DND-41 (cell line): Measurements from ENCODE around the gene SMG9.

Experiments
- CTCF ChIP-seq: IDR thresholded peaks from 2 replicates; pipeline ENCODE4 v1.5.1; 2012; ENCODE audit warnings: borderline replicate concordance, low read length, moderate library complexity, mild to moderate bottlenecking; ENCODE audit not compliant: poor library complexity, severe bottlenecking; ENCODE audit errors: extremely low read depth
- EZH2 ChIP-seq: IDR thresholded peaks from 3 replicates; pipeline ENCODE4 v1.6.1; 2012; ENCODE audit warnings: borderline replicate concordance, low read depth, mild to moderate bottlenecking, moderate library complexity, low read length, inconsistent platforms; ENCODE audit not compliant: severe bottlenecking

DNA sequence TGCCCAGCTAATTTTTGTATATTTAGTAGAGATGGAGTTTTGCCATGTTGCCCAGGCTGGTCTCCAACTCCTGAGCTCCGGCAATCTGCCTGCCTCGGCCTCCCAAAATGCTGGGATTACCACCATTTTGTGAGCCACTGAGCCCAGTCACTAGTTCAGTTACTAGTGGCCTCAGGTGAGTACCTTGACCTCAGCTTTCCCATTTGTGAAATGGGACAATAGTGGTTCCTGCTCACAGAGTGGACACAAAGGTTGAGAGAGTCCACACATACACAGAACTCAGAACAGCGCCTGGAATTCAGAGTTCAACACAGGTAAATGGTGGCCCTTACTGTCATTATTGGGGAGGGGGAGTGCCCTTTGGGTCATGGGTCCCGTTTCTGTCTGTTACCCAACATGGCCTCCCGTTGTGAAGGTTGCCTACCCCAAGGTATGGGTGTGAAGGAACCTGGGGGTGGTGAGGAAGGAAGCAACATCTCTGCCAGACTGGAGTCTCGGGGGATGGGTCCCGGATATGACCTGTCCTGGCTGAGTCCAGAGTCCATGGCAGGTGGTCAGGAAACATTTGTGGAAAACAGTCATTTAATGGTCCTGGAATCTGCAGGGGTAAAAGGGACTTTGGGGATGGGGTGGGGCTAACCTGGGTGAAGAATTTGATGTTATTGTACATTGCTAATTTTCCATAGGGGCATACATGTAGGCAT is 50.6 kb downstream of the SMG9 start:
- TF ChIP-seq CTCF = no peak
- no peak for TF ChIP-seq EZH2
